Measurements from ENCODE around the gene ENPP6. TPM values are rescaled to one million over a fixed set of nuclear protein-coding genes. Genes with fewer than 3 reads are reported as not detected.

The ENPP6 gene
- total and polyA plus RNA-seq, 4 donors, result 0.05 to 0.08 (median 0.05) TPM; not detected in 1

- no peak overlapping the region for H3K27ac ChIP-seq (ENCODE audit: low read depth in 1 of 2, low read length in 2 of 2)
- H3K27me3 ChIP-seq (ENCODE audit: control insufficient read depth in 4 of 4, insufficient read depth in 4 of 4, low read length in 3 of 4), result no peaks in the 10 kb centered on the region
- DNase-seq (ENCODE audit: low spot score), result no peak
- no peaks in the 10 kb centered on the region for H3K36me3 ChIP-seq (ENCODE audit: control insufficient read depth in 4 of 4, insufficient read depth in 3 of 4, low read depth in 1 of 4, low read length in 3 of 4)
- H3K4me1 ChIP-seq (ENCODE audit: control insufficient read depth in 4 of 4, insufficient read depth in 4 of 4, low read length in 3 of 4), result peaks cover 0 to 13% (median 5%) of the 10 kb centered on the region in 4 donors
- no peaks in the 10 kb centered on the region for H3K9me3 ChIP-seq (ENCODE audit: control insufficient read depth in 4 of 4, low read length in 3 of 4)
- H3K9ac ChIP-seq (ENCODE audit: low read depth in 1 of 2, low read length in 2 of 2), result no peak overlapping the region
- 84% methylated on average over 7 of the region's 7 CpGs for WGBS
- H3K4me3 ChIP-seq (ENCODE audit: low read depth in 1 of 3, low read length in 3 of 3), result no peak overlapping the region
- TF ChIP-seq ZBTB33 (IDR thresholded peaks at IDR 0.05) (no peak), FOXA1 (IDR thresholded peaks at IDR 0.05) (no peak)
Measured at GRCh38 chr4:184228056-184228705, 10.5 kb upstream of the ENPP6 start.

- no peak for DNase-seq (ENCODE audit: low spot score)
- Histone ChIP-seq H3K4me1 (ENCODE audit: control insufficient read depth in 4 of 4, insufficient read depth in 4 of 4, low read length in 3 of 4) (no peaks in the 10 kb centered on the region), H3K27me3 (ENCODE audit: control insufficient read depth in 4 of 4, insufficient read depth in 4 of 4, low read length in 3 of 4) (no peaks in the 10 kb centered on the region), H3K9me3 (ENCODE audit: control insufficient read depth in 4 of 4, low read length in 3 of 4) (no peaks in the 10 kb centered on the region), H3K27ac (ENCODE audit: low read depth in 1 of 2, low read length in 2 of 2) (no peak overlapping the region), H3K4me3 (ENCODE audit: low read depth in 1 of 3, low read length in 3 of 3) (no peak overlapping the region), H3K36me3 (ENCODE audit: control insufficient read depth in 4 of 4, insufficient read depth in 3 of 4, low read depth in 1 of 4, low read length in 3 of 4) (no peaks in the 10 kb centered on the region), H3K9ac (ENCODE audit: low read depth in 1 of 2, low read length in 2 of 2) (no peak overlapping the region)
- no peak for TF ChIP-seq FOXA2 (IDR thresholded peaks at IDR 0.05)
- no peak for TF ChIP-seq NR2F2 (IDR thresholded peaks at IDR 0.05)
- no peak for TF ChIP-seq SP1 (IDR thresholded peaks at IDR 0.05)
- TF ChIP-seq FOXA1 (IDR thresholded peaks at IDR 0.05), result no peak
- 72% methylated on average over 8 of the region's 8 CpGs for WGBS
Measured at GRCh38 chr4:184216515-184216914, 1.2 kb downstream of the ENPP6 start.

- H3K36me3 ChIP-seq (ENCODE audit: control insufficient read depth in 4 of 4, insufficient read depth in 3 of 4, low read depth in 1 of 4, low read length in 3 of 4), result no peaks in the 10 kb centered on the region
- H3K9ac ChIP-seq (ENCODE audit: low read depth in 1 of 2, low read length in 2 of 2), result no peak overlapping the region
- no peak overlapping the region for H3K4me3 ChIP-seq (ENCODE audit: low read depth in 1 of 3, low read length in 3 of 3)
- 75% methylated on average over 10 of the region's 10 CpGs for WGBS
- no peak for DNase-seq (ENCODE audit: low spot score)
- TF ChIP-seq GABPA (IDR thresholded peaks at IDR 0.05 in 1 of 2, conservative IDR thresholded peaks at IDR 0.05 in 1 of 2), result no peak
- no peak for TF ChIP-seq ATF3 (IDR thresholded peaks at IDR 0.05)
- no peak for TF ChIP-seq RAD21 (IDR thresholded peaks at IDR 0.05)
- no peak for TF ChIP-seq NR2F2 (IDR thresholded peaks at IDR 0.05)
- TF ChIP-seq TAF1 (conservative IDR thresholded peaks at IDR 0.05), result no peak
- TF ChIP-seq MAX (IDR thresholded peaks at IDR 0.05), result no peak
- TF ChIP-seq HNF4G (IDR thresholded peaks at IDR 0.05), result no peak
- TF ChIP-seq HNF4A (conservative IDR thresholded peaks at IDR 0.05), result no peak
- no peak for TF ChIP-seq FOXA1 (IDR thresholded peaks at IDR 0.05)
- TF ChIP-seq FOXA2 (IDR thresholded peaks at IDR 0.05), result no peak
- no peak for TF ChIP-seq RXRA (IDR thresholded peaks at IDR 0.05)
- no peak for TF ChIP-seq ZBTB33 (IDR thresholded peaks at IDR 0.05)
- no peak for TF ChIP-seq EGR1 (IDR thresholded peaks at IDR 0.05; ENCODE audit: low read depth in 2 of 2)
- TF ChIP-seq YY1 (IDR thresholded peaks at IDR 0.05), result no peak
- no peaks in the 10 kb centered on the region for H3K4me1 ChIP-seq (ENCODE audit: control insufficient read depth in 4 of 4, insufficient read depth in 4 of 4, low read length in 3 of 4)
- no peaks in the 10 kb centered on the region for H3K27me3 ChIP-seq (ENCODE audit: control insufficient read depth in 4 of 4, insufficient read depth in 4 of 4, low read length in 3 of 4)
- no peaks in the 10 kb centered on the region for H3K9me3 ChIP-seq (ENCODE audit: control insufficient read depth in 4 of 4, low read length in 3 of 4)
- H3K27ac ChIP-seq (ENCODE audit: low read depth in 1 of 2, low read length in 2 of 2), result no peak overlapping the region
Measured at GRCh38 chr4:184215709-184216328, 1.9 kb downstream of the ENPP6 start.
